Keratinocyte (primary cell): ENCODE measurements around the gene HOXC4. TPM values are rescaled to one million over a fixed set of nuclear protein-coding genes. Genes with fewer than 3 reads are reported as not detected.

Experiments
- DNase-seq: peaks from one replicate; pipeline ENCODE4 v3.0.0-alpha.2; 2011; ENCODE audit warnings: low read depth, missing footprints, low spot score
- FAIRE-seq: peaks from 2 replicates; lab custom pipeline; 2011; peaks lifted over from hg19 to GRCh38; lab: Jason Lieb, UNC
- H2AFZ ChIP-seq: 2 replicates; pipeline ENCODE4 v1.6.0; 2012; ENCODE audit warnings: low read length, control low read depth, inconsistent platforms; ENCODE audit not compliant: control insufficient read depth
- H3K27ac ChIP-seq: 2 replicates; pipeline ENCODE4 v1.5.1; 2011; ENCODE audit warnings: low read length; ENCODE audit not compliant: control insufficient read depth, insufficient read depth
- H3K27me3 ChIP-seq: 3 replicates; pipeline ENCODE4 v1.6.0; 2011; ENCODE audit warnings: low read length; ENCODE audit not compliant: control insufficient read depth, insufficient read depth; ENCODE audit errors: extremely low read depth
- H3K36me3 ChIP-seq, 2 experiments: 2 replicates in 1 of 2; 3 replicates in 1 of 2; pipeline ENCODE4 v1.5.1; 2011; ENCODE audit warnings: low read length in 2 of 2, mild to moderate bottlenecking in 1 of 2; ENCODE audit not compliant: control insufficient read depth in 2 of 2, insufficient read depth in 2 of 2; ENCODE audit errors: extremely low read depth in 1 of 2
- H3K4me1 ChIP-seq: 3 replicates; pipeline ENCODE4 v1.5.1; 2011; ENCODE audit warnings: low read length; ENCODE audit not compliant: control insufficient read depth, insufficient read depth; ENCODE audit errors: extremely low read depth
- H3K4me2 ChIP-seq: 3 replicates; pipeline ENCODE4 v1.6.0; 2011; ENCODE audit warnings: low read depth, low read length; ENCODE audit not compliant: control insufficient read depth, insufficient read depth; ENCODE audit errors: extremely low read depth
- H3K4me3 ChIP-seq, 3 experiments: fragments of 200-600 bp in 1 of 3; sonication (generic) in 1 of 3; 2 replicates in 2 of 3; 3 replicates in 1 of 3; pipeline ENCODE4 v1.5.1; 2011 to 2016; ENCODE audit warnings: low read length in 3 of 3, mild to moderate bottlenecking in 3 of 3, control low read depth in 2 of 3, inconsistent platforms in 1 of 3, low read depth in 1 of 3, mixed read lengths in 1 of 3, mixed run types in 1 of 3, moderate library complexity in 1 of 3; ENCODE audit not compliant: control insufficient read depth in 2 of 3, insufficient read depth in 2 of 3; ENCODE audit errors: extremely low read depth in 1 of 3
- H3K79me2 ChIP-seq: 2 replicates; pipeline ENCODE4 v1.6.0; 2012; ENCODE audit warnings: low read length; ENCODE audit not compliant: control insufficient read depth, insufficient read depth
- H3K9ac ChIP-seq: 3 replicates; pipeline ENCODE4 v1.6.0; 2011; ENCODE audit warnings: low read length; ENCODE audit not compliant: control insufficient read depth, insufficient read depth; ENCODE audit errors: extremely low read depth
- H3K9me1 ChIP-seq: 3 replicates; pipeline ENCODE4 v1.6.0; 2011; ENCODE audit warnings: low read length; ENCODE audit not compliant: control insufficient read depth, insufficient read depth; ENCODE audit errors: extremely low read depth
- H3K9me3 ChIP-seq: 2 replicates; pipeline ENCODE4 v1.5.1; 2012; ENCODE audit warnings: low read depth, low read length; ENCODE audit not compliant: control insufficient read depth
- H4K20me1 ChIP-seq: 3 replicates; pipeline ENCODE4 v1.6.0; 2011; ENCODE audit warnings: low read length; ENCODE audit not compliant: control insufficient read depth, insufficient read depth; ENCODE audit errors: extremely low read depth
- EZH2 ChIP-seq: IDR thresholded peaks from one replicate; pipeline ENCODE4 v1.6.1; 2012; ENCODE audit warnings: inconsistent platforms, mild to moderate bottlenecking, low read length, moderate library complexity
- dilution Hi-C: fragments of 300-500 bp; cut with MboI; formaldehyde crosslinking; loops from one replicate; pipeline ENCODE4 v1.7.0; 2020; ENCODE audit warnings: low sequenced_read_pairs; ENCODE audit not compliant: extremely low pct_ligation_motif_present
- polyA plus RNA-seq, 5 experiments: library from polyadenylated mRNA; depleted of rRNA in 3 of 5; stranded (reverse) in 3 of 5; stranded (forward) in 1 of 5; unstranded in 1 of 5; fragments of >200 nt; gene quantifications; 1 replicate in 1 of 5; 2 replicates in 3 of 5; 3 replicates in 1 of 5; pipeline versions ENCODE4 v1.2.1 to v1.2.3, GENCODE V29; 2011 to 2012; ENCODE audit warnings: missing spikeins in 2 of 5, low read depth in 1 of 5, low replicate concordance in 1 of 5
- TF ChIP-seq, protein P1 (sequence below), 3 experiments: IDR thresholded peaks in 1 of 3; conservative IDR thresholded peaks in 1 of 3; optimal IDR thresholded peaks in 1 of 3; 2 replicates in 2 of 3; 3 replicates in 1 of 3; pipeline versions ENCODE3 to v1.5.1; 2011; ENCODE audit warnings: low read length in 3 of 3, mild to moderate bottlenecking in 3 of 3, moderate library complexity in 2 of 3, control low read depth in 1 of 3, inconsistent platforms in 1 of 3; ENCODE audit not compliant: insufficient read depth in 2 of 3; ENCODE audit errors: extremely low read depth in 1 of 3

Gene HOXC4
- polyA plus RNA-seq, 1 donor (not counting 4 experiments of a cell fraction or from before 2014, with no cell fraction given) = 1.8 TPM

DNA sequence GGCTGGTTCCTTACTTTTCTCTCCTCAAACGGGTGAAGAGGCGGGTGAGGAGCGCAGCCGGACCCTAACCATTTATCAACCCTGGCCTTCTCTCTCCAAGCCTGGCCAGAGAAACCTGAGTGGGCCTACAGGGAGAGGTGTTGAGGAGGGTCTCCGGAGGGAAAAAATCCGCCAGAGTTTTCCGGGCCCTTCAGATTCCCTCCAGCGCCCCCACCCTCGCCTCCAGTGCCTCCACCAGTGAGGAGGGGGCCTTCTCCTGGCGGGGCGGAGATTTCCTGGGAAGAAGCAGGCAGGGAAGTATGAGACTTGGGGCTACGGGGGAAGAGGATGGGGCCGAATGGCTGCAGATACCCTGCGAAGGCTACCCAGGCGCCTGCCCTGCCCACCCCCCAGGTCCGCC is 22.2 kb upstream of the HOXC4 start:
- DNase-seq (no peak), FAIRE-seq (no peak)
- dilution Hi-C loops = no loop called here
- peaks cover 26% of the 10 kb centered on the region for H3K79me2 ChIP-seq
- H3K27ac ChIP-seq = no peak overlapping the region
- no peaks in the 10 kb centered on the region for H3K9me3 ChIP-seq
- H3K9me1 ChIP-seq = no peaks in the 10 kb centered on the region
- no peaks in the 10 kb centered on the region for H4K20me1 ChIP-seq
- H3K36me3 ChIP-seq = peaks cover 0 to 1% of the 10 kb centered on the region in 2 experiments
- no peaks in the 10 kb centered on the region for H3K27me3 ChIP-seq
- no peak overlapping the region for H3K4me3 ChIP-seq
- no peak for TF ChIP-seq EZH2
- TF ChIP-seq, protein P1, sequence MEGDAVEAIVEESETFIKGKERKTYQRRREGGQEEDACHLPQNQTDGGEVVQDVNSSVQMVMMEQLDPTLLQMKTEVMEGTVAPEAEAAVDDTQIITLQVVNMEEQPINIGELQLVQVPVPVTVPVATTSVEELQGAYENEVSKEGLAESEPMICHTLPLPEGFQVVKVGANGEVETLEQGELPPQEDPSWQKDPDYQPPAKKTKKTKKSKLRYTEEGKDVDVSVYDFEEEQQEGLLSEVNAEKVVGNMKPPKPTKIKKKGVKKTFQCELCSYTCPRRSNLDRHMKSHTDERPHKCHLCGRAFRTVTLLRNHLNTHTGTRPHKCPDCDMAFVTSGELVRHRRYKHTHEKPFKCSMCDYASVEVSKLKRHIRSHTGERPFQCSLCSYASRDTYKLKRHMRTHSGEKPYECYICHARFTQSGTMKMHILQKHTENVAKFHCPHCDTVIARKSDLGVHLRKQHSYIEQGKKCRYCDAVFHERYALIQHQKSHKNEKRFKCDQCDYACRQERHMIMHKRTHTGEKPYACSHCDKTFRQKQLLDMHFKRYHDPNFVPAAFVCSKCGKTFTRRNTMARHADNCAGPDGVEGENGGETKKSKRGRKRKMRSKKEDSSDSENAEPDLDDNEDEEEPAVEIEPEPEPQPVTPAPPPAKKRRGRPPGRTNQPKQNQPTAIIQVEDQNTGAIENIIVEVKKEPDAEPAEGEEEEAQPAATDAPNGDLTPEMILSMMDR (optimal IDR thresholded peaks at IDR 0.05 in 1 of 3, IDR thresholded peaks at IDR 0.05 in 1 of 3, conservative IDR thresholded peaks at IDR 0.05 in 1 of 3; ENCODE audit: extremely low read depth in 1 of 3, insufficient read depth in 2 of 3, low read length in 3 of 3) = no peak
- H3K4me1 ChIP-seq = peaks cover 34% of the 10 kb centered on the region
- no peak overlapping the region for H3K4me2 ChIP-seq
- no peak overlapping the region for H2AFZ ChIP-seq
- no peak overlapping the region for H3K9ac ChIP-seq

DNA sequence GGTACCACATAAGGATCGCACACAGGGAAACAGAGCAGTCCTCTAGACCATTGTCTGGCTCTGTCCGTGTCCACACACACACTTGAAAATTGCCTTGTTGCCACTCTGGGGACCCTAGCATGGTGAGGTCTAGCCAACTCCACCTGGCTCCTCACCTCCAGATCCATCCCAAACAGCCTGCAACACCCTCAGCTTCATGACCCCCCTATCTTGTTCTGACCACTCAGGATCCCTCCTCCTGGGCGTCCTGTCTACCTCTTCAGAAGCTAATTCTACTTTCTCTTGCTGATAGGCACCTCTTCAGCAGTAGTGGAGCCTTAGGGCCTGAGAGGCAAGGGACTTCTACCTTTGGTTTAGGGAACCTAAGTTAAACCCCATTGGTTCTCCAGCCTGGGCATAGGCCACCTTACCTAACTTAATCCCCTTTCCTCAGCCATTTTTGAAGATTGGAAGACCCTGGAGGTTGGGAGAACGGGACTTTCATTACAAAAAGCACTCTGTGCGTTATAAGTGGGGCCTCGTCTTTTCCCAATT is 21.5 kb upstream of the HOXC4 start:
- Histone ChIP-seq H2AFZ (no peak overlapping the region), H3K9ac (no peak overlapping the region), H3K9me1 (no peaks in the 10 kb centered on the region), H3K79me2 (peaks cover 21% of the 10 kb centered on the region), H3K4me3 (no peak overlapping the region), H3K9me3 (no peaks in the 10 kb centered on the region), H3K27ac (no peak overlapping the region), H3K4me2 (no peak overlapping the region), H4K20me1 (no peaks in the 10 kb centered on the region), H3K27me3 (no peaks in the 10 kb centered on the region), H3K4me1 (peaks cover 39% of the 10 kb centered on the region), H3K36me3 (peaks cover 0 to 1% of the 10 kb centered on the region in 2 experiments)
- TF ChIP-seq EZH2 = no peak
- TF ChIP-seq, protein P1 (optimal IDR thresholded peaks at IDR 0.05 in 1 of 3, IDR thresholded peaks at IDR 0.05 in 1 of 3, conservative IDR thresholded peaks at IDR 0.05 in 1 of 3; ENCODE audit: extremely low read depth in 1 of 3, insufficient read depth in 2 of 3, low read length in 3 of 3) = no peak
- FAIRE-seq (no peak), DNase-seq (no peak)
- dilution Hi-C loops = no loop called here
